Smooth muscle cell (in vitro differentiated cells): ENCODE results near the gene OR6M1. TPM values are rescaled to one million over a fixed set of nuclear protein-coding genes. Genes with fewer than 3 reads are reported as not detected.

Source experiments
- DNase-seq: peaks from one replicate; lab custom pipeline; 2025; ENCODE audit not compliant: unreplicated experiment; lab: John Stamatoyannopoulos, UW
- H2AFZ ChIP-seq: fragments of 200-600 bp; sonication (generic); 2 replicates; pipeline ENCODE4 v1.6.0; 2016; ENCODE audit warnings: antibody characterized with exemption, low read depth, mild to moderate bottlenecking
- H3F3A ChIP-seq: fragments of 200-600 bp; sonication (generic); 2 replicates; pipeline ENCODE4 v1.6.0; 2017; ENCODE audit warnings: antibody characterized with exemption, low read depth
- H3K27ac ChIP-seq: fragments of 200-600 bp; sonication (generic); 2 replicates; pipeline ENCODE4 v1.5.1; 2016; ENCODE audit warnings: low read depth, mild to moderate bottlenecking
- H3K27me3 ChIP-seq: fragments of 200-600 bp; sonication (generic); 2 replicates; pipeline ENCODE4 v1.6.1; 2016; ENCODE audit warnings: low read depth, mild to moderate bottlenecking
- H3K36me3 ChIP-seq: fragments of 200-600 bp; sonication (generic); 2 replicates; pipeline ENCODE4 v1.5.1; 2016; ENCODE audit warnings: low read depth
- H3K4me1 ChIP-seq: fragments of 200-600 bp; sonication (generic); 2 replicates; pipeline ENCODE4 v1.5.1; 2016; ENCODE audit warnings: low read depth
- H3K4me2 ChIP-seq: fragments of 200-600 bp; sonication (generic); 2 replicates; pipeline ENCODE4 v1.6.0; 2016; ENCODE audit warnings: mild to moderate bottlenecking
- H3K4me3 ChIP-seq: fragments of 200-600 bp; sonication (generic); 2 replicates; pipeline ENCODE4 v1.5.1; 2016; ENCODE audit warnings: mild to moderate bottlenecking
- H3K79me2 ChIP-seq: fragments of 200-600 bp; sonication (generic); 2 replicates; pipeline ENCODE4 v1.6.0; 2016; ENCODE audit warnings: low read depth, mild to moderate bottlenecking
- H3K9ac ChIP-seq: fragments of 200-600 bp; sonication (generic); 2 replicates; pipeline ENCODE4 v1.6.0; 2016; ENCODE audit warnings: low read depth
- H3K9me3 ChIP-seq: fragments of 200-600 bp; sonication (generic); replicated peaks from 2 replicates; pipeline ENCODE4 v1.5.1; 2016; ENCODE audit warnings: low read depth
- H4K20me1 ChIP-seq: fragments of 200-600 bp; sonication (generic); 2 replicates; pipeline ENCODE4 v1.6.0; 2016; ENCODE audit warnings: low read depth
- whole genome bisulfite sequencing: methylation state at CpG from one replicate; pipeline ENCODE4 v1.1.7; 2016; ENCODE audit warnings: low lambda C conversion rate; 5-methylcytosine and 5-hydroxymethylcytosine counted together
- polyA plus RNA-seq: library from polyadenylated mRNA; unstranded; fragments of >200 nt; fragmentation: Nextera tagmentation; extraction: Ambion mirVana; gene quantifications from 2 replicates; pipeline ENCODE4 v1.2.1, GENCODE V29; 2016
- total RNA-seq: library from RNA; depleted of rRNA; stranded (reverse); fragments of >200 nt; gene quantifications from 2 replicates; pipeline ENCODE4 v1.2.3, GENCODE V29; 2014
- TF ChIP-seq, protein P1 (sequence below): fragments of 200-600 bp; sonication (generic); IDR thresholded peaks from 2 replicates; pipeline ENCODE4 v1.5.1; 2017; ENCODE audit warnings: borderline replicate concordance, mild to moderate bottlenecking, antibody characterized with exemption; ENCODE audit not compliant: insufficient read depth, poor library complexity, severe bottlenecking

OR6M1 gene
- total and polyA plus RNA-seq, 2 experiments from 2014 or later = not detected

DNA sequence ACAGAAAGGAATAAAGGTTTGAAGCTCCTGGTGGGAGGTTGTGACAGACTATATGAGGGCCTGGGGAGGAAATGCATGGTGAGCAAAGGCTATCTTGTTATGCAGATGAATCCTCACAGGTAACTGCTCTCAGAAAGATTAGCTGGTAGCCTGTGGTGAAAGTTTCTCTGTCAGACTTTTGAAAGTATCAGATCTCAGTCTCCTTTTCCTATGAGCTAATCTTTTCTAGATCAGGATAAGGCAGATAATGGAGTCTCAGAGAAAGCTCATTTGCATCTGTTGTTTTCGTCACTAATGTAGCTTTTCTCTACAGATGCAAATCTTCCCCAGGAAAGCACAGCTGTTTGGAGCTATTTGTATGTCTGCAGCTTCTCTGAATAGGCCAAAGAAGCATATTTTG, 30.9 kb downstream of the OR6M1 start:
- no peak overlapping the region for H2AFZ ChIP-seq
- no peaks in the 10 kb centered on the region for H3K9me3 ChIP-seq
- H3K36me3 ChIP-seq = no peaks in the 10 kb centered on the region
- no peak overlapping the region for H3K4me3 ChIP-seq
- H3K27me3 ChIP-seq = no peaks in the 10 kb centered on the region
- H4K20me1 ChIP-seq = no peaks in the 10 kb centered on the region
- H3K27ac ChIP-seq = no peak overlapping the region
- 48% methylated on average over 1 of the region's 1 CpG for WGBS
- DNase-seq = no peak
- H3K79me2 ChIP-seq = no peaks in the 10 kb centered on the region
- no peak overlapping the region for H3K4me2 ChIP-seq
- no peaks in the 10 kb centered on the region for H3F3A ChIP-seq
- H3K4me1 ChIP-seq = no peaks in the 10 kb centered on the region
- TF ChIP-seq, protein P1, sequence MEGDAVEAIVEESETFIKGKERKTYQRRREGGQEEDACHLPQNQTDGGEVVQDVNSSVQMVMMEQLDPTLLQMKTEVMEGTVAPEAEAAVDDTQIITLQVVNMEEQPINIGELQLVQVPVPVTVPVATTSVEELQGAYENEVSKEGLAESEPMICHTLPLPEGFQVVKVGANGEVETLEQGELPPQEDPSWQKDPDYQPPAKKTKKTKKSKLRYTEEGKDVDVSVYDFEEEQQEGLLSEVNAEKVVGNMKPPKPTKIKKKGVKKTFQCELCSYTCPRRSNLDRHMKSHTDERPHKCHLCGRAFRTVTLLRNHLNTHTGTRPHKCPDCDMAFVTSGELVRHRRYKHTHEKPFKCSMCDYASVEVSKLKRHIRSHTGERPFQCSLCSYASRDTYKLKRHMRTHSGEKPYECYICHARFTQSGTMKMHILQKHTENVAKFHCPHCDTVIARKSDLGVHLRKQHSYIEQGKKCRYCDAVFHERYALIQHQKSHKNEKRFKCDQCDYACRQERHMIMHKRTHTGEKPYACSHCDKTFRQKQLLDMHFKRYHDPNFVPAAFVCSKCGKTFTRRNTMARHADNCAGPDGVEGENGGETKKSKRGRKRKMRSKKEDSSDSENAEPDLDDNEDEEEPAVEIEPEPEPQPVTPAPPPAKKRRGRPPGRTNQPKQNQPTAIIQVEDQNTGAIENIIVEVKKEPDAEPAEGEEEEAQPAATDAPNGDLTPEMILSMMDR = no peak
- H3K9ac ChIP-seq = no peak overlapping the region

DNA sequence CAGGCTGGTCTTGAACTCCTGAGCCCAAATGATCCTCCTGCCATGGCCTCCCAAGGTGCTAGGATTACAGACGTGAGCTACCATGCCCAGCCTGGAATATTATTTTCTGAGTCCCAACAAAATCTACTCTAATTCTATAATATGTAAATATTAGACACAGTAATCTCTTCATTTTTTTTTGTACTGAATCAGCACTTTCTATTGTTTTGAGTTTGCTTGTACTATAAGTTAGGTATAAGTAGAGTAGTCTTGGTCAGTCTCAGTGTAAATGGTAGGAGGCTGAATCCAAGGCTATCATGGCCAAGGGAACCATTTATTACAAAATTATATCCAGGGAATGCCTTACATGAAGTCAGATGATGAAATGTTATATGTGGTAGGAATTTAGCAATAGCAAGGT, 32.2 kb downstream of the OR6M1 start:
- 85% methylated on average over 1 of the region's 1 CpG for WGBS
- H4K20me1 ChIP-seq = no peaks in the 10 kb centered on the region

DNA sequence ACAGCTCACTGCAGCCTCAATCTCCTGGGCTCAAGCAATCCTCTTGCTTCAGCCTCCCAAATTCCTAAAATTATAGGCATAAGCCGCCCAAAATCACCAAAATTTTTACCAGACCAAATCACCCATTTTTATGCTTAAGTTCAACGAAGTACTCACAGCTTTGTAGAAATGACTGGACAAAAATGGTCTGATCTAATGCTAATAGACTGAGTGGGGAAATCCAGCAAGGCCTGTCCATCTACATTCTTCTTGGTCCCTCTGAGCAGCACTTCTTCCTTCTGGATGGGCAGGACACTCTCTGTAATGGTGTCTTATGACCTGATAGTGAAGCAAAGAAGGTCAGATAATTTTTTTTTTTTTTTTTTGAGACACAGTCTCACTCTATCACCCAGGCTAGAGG, 33.1 kb downstream of the OR6M1 start:
- H3F3A ChIP-seq = no peaks in the 10 kb centered on the region
- no peak overlapping the region for H3K27ac ChIP-seq
- 75% methylated on average over 2 of the region's 2 CpGs for WGBS
- no peak overlapping the region for H3K4me2 ChIP-seq
- H4K20me1 ChIP-seq = no peaks in the 10 kb centered on the region
- no peaks in the 10 kb centered on the region for H3K79me2 ChIP-seq
- no peaks in the 10 kb centered on the region for H3K9me3 ChIP-seq
- no peaks in the 10 kb centered on the region for H3K36me3 ChIP-seq
- no peak overlapping the region for H3K9ac ChIP-seq
- no peak for DNase-seq
- H2AFZ ChIP-seq = no peak overlapping the region
- TF ChIP-seq, protein P1 = no peak
- no peak overlapping the region for H3K4me3 ChIP-seq
- H3K27me3 ChIP-seq = no peaks in the 10 kb centered on the region
- no peaks in the 10 kb centered on the region for H3K4me1 ChIP-seq

More for the DNA sequence above, 32.2 kb downstream of the OR6M1 start:
- no peak overlapping the region for H3K9ac ChIP-seq
- no peak overlapping the region for H3K27ac ChIP-seq
- H2AFZ ChIP-seq = no peak overlapping the region
- no peaks in the 10 kb centered on the region for H3K36me3 ChIP-seq
- no peaks in the 10 kb centered on the region for H3K27me3 ChIP-seq
- TF ChIP-seq, protein P1 = no peak
- no peak overlapping the region for H3K4me3 ChIP-seq
- no peak for DNase-seq
- H3F3A ChIP-seq = no peaks in the 10 kb centered on the region
- H3K79me2 ChIP-seq = no peaks in the 10 kb centered on the region
- no peak overlapping the region for H3K4me2 ChIP-seq
- H3K9me3 ChIP-seq = no peaks in the 10 kb centered on the region
- no peaks in the 10 kb centered on the region for H3K4me1 ChIP-seq

DNA sequence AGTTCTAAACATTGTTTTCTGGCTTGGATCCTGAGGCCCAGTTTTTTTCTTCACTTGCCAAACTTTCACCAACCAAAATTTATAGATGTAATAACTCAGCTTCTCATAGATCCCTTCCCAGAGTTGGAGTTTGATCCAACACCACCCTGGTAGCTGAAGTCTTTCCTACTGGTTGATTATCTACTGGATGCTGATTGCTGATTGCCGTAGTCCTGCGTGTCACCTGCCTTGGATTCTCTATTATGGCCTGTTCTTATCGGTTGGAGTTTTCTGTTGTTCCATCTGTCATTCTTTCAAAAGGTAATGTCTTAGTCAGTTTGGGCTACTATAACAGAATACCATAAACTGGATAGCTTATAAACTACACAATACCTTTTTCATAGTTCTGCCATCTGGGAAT, 34.5 kb downstream of the OR6M1 start:
- H3K27ac ChIP-seq = no peak overlapping the region
- H3K4me1 ChIP-seq = no peaks in the 10 kb centered on the region
- H3K9me3 ChIP-seq = no peaks in the 10 kb centered on the region
- no peak for DNase-seq
- H2AFZ ChIP-seq = no peak overlapping the region
- H3K36me3 ChIP-seq = no peaks in the 10 kb centered on the region
- H3K9ac ChIP-seq = no peak overlapping the region
- no peaks in the 10 kb centered on the region for H3K27me3 ChIP-seq
- TF ChIP-seq, protein P1 = no peak
- no peak overlapping the region for H3K4me3 ChIP-seq
- no peak overlapping the region for H3K4me2 ChIP-seq
- H3K79me2 ChIP-seq = no peaks in the 10 kb centered on the region
- 93% methylated on average over 3 of the region's 3 CpGs for WGBS
- no peaks in the 10 kb centered on the region for H4K20me1 ChIP-seq
- no peaks in the 10 kb centered on the region for H3F3A ChIP-seq
